ENCODE results near the gene PACS1.
"Not testable (repeated sequence)": the region's sequence is repeated elsewhere in the genome, so short reads cannot be mapped to it uniquely, and the experiment has no call there.

Gene PACS1

DNA sequence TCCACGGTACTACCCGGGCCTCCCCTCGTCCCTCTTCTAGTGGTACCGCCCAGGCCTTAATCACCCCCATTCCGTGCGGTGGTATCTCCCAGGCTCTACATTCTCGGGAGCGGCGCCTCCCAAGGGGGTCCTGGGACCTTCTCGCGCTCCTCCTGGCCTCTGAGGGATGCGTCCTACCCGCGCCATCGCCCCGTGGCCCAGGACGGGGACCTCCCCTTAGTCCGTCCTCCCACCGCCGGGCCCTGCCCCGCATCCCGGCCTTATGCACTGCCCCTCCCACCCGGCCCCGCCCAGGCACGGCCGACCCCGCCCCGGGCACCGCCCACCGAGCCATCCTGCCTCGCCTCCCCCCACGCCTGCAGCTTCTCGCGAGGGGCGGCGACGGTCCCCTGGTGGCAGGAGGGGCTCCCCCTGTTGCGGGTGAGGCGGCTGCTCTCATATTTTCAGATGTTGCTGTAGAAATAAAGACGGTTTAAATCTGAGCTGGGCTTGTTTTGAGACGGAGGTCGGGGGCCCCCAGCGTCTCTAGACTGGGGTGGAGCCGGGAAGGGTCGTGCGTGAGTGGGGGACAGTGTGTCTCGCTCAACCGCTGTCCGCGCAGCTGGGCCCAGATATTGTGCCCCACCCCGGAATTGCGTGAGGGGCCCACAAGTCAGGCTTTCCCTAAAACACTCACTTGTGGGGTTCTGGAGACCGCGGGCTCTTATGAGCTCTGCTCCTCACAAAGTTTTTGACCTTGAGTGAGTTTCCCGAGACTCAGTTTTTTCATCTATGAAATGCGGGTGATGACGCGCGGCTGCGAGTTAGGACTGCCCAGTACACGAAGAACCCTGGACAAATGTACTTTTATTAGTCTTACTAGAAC, 197.5 kb downstream of the PACS1 start:
- Histone ChIP-seq H3K9me3 (no peaks in the 10 kb centered on the region), H3K4me3 (peak overlapping the region; percentile 94), H3K27me3 (ENCODE audit: low read depth) (no peaks in the 10 kb centered on the region), H3K4me1 (peaks cover 8% of the 10 kb centered on the region), H3K36me3 (replicated peaks) (peaks cover 39% of the 10 kb centered on the region)
- in situ Hi-C loops (cut with MboI; ENCODE audit: low sequenced_read_pairs) = no loop called here
- DNase-seq (ENCODE audit: low spot score in 2 of 2) = peak; percentile 70 to 93

DNA sequence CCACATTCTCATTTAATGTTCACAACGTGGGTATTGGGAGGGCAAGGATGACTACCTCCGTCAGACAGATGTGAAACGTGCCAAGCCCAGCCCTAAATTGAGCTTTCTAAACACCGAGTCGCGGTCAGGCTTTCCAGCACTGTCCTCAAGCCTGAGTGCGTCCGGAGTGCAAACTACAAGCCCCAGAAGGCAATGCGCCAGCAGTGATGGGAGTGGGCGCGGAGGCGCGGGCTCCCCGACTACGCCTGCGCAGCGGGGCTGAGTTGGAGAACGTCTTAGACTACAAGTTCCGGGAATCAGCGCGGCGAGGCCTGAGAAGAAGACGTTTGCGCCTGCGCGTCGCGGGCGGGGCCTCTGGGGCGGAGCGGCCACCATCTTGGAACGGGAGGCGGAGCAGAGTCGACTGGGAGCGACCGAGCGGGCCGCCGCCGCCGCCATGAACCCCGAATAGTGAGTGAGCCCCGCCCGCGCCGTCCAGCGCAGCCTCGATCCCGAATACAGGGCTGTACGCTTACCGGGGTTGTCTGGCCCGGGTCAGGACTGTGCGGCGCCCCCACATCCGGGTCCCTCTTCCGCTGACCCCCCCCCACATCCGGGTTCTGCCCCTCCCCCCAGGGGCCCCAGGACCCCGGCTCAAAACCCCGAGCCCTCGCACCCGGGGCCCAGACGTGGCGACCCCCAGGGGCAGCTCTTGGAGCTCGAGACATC, 198.3 kb downstream of the PACS1 start, which contains the start of gene RAB1B:
RAB1B (plus strand) TSS at position 396 of the 708 bp plus-strand sequence; CDS start at position 437, 41 bp downstream.
- Histone ChIP-seq H3K4me1 (peaks cover 8% of the 10 kb centered on the region), H3K4me3 (peak within 1 kb of the TSS; percentile 94), H3K9me3 (no peaks in the 10 kb centered on the region), H3K27me3 (ENCODE audit: low read depth) (no peaks in the 10 kb centered on the region), H3K36me3 (replicated peaks) (peaks cover 41% of the 10 kb centered on the region)
- DNase-seq (ENCODE audit: low spot score in 2 of 2) = peak; percentile 99
- in situ Hi-C loops (cut with MboI; ENCODE audit: low sequenced_read_pairs) = no loop called here

DNA sequence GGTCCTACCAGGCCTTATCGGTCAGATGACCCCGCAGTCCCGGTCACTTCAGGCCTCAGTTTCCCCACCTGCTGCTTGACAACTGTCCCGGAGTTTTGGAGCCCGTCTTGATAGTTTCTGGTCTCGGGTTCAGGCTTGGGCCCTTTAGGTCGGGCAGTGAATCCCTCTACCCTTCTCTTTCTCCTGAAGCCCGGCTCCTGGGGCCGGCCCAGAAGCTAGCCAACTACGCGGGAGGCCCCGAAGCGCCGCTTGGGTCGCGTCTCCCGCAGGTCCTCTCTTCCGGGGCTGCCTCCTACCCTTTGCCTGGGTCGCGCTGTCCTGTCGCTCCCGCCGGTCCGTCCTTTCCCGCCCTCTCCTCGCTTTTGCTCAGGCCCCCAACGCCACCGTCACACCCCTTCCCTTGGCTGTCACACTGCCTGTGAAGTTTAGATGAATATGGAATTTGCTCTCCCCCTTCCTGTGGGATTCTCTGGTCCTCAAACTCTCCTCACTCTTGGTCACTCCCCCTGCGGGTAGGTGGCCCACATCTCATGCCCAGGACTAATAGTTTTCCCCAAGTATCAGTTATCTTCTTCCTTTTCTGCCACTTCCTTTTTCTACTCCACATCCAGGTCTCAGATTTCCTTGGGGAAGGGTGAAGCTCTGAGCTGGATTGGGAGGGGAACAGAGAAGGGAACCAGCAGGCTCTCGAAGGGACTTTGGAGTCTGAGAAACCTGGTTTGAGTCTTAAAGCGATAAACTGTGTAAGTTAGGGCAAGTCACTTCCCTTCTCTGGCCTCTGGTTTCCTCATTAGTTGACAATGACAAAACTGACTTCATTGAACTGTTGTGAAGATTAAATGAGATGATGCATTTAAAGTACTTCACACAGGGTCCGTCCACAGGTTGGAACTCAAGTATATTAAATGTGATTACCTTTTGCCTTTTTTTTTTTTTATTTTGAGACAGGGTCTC, 199.2 kb downstream of the PACS1 start:
- peak; percentile 47 to 50 for DNase-seq (ENCODE audit: low spot score in 2 of 2)
- H3K27me3 ChIP-seq (ENCODE audit: low read depth) = no peaks in the 10 kb centered on the region
- in situ Hi-C loops (cut with MboI; ENCODE audit: low sequenced_read_pairs) = no loop called here
- H3K4me1 ChIP-seq = peaks cover 8% of the 10 kb centered on the region
- no peaks in the 10 kb centered on the region for H3K9me3 ChIP-seq
- H3K4me3 ChIP-seq = peak overlapping the region; percentile 94
- H3K36me3 ChIP-seq (replicated peaks) = peaks cover 45% of the 10 kb centered on the region

DNA sequence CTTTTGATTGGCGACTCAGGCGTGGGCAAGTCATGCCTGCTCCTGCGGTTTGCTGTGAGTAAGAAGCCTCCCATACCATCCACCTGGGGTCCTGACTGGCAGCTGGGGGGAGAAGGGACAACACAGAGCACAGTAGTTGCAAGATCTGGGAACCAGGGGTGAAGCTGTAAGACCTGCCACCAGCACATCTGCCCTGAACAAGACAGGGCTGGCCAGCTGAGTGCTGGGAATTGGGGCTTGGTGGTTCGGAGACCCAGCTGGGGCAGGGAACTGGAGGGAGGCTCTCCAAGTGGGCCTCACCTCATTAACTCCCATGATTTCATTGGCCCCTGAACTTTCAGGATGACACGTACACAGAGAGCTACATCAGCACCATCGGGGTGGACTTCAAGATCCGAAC, 201.7 kb downstream of the PACS1 start:
- Histone ChIP-seq H3K4me3 (no peak overlapping the region), H3K36me3 (replicated peaks) (peaks cover 27% of the 10 kb centered on the region), H3K4me1 (peaks cover 8% of the 10 kb centered on the region), H3K9me3 (no peaks in the 10 kb centered on the region), H3K27me3 (ENCODE audit: low read depth) (no peaks in the 10 kb centered on the region)
- in situ Hi-C loops (cut with MboI; ENCODE audit: low sequenced_read_pairs) = no loop called here
- DNase-seq (ENCODE audit: low spot score in 2 of 2) = no peak

DNA sequence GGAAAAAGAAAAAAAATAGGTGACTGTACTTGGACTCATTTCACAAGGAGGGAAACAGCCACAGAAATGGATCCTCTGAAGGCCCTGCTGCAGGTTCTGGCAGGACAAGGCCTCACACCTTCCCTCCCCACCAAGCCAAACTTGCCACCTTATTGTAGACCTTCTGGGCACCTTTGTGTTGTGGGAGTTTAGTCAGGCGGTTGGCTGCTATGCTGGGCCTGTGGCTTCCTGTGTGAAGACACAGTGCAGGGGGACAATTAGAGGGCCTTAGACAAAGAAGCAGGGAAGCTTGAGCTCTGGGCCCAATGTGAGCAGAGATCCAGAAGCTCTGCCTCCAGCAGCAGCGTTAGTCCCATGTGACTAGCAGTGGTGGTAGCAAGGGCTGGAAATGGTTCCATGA, 202.5 kb downstream of the PACS1 start:
- Histone ChIP-seq H3K4me3 (no peak overlapping the region), H3K27me3 (ENCODE audit: low read depth) (no peaks in the 10 kb centered on the region), H3K9me3 (no peaks in the 10 kb centered on the region), H3K36me3 (replicated peaks) (peaks cover 23% of the 10 kb centered on the region), H3K4me1 (peaks cover 5% of the 10 kb centered on the region)
- DNase-seq (ENCODE audit: low spot score in 2 of 2) = no peak
- in situ Hi-C loops (cut with MboI; ENCODE audit: low sequenced_read_pairs) = no loop called here

- H3K36me3 ChIP-seq (replicated peaks) = peaks cover 23% of the 10 kb centered on the region
Measured at GRCh38 chr11:66274219-66274618, 204.1 kb downstream of the PACS1 start.

DNA sequence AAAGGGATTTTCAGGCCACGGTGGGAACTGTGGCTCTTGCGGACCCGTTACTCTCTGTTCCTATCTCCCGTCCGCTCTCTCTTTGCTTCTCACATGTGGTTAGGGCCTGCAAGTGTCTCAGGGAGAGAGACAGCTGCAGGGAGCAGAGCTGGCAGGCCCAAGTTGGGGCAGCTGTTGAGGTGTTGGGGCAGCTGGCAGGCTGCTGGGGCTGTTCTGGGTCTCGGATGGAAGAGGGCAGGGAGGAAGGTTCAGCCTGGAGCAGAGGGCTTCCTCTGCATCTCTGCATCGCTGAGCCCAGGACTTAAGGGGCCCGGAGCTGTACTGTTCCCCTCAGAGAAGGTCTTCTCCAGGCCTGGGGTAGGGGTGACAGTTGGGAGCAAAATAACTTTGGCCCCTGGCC, 205.3 kb downstream of the PACS1 start:
- Histone ChIP-seq H3K9me3 (no peaks in the 10 kb centered on the region), H3K27me3 (ENCODE audit: low read depth) (no peaks in the 10 kb centered on the region), H3K4me3 (no peak overlapping the region), H3K36me3 (replicated peaks) (peaks cover 23% of the 10 kb centered on the region), H3K4me1 (no peaks in the 10 kb centered on the region; the same call in 1 of the 2 replicates)
- no peak for DNase-seq (ENCODE audit: low spot score in 2 of 2)
- in situ Hi-C loops (cut with MboI; ENCODE audit: low sequenced_read_pairs) = no loop called here

More at GRCh38 chr11:66274219-66274618, 204.1 kb downstream of the PACS1 start:
- H3K4me3 ChIP-seq = no peak overlapping the region
- H3K27me3 ChIP-seq (ENCODE audit: low read depth) = no peaks in the 10 kb centered on the region
- H3K9me3 ChIP-seq = no peaks in the 10 kb centered on the region
- no peak for DNase-seq (ENCODE audit: low spot score in 2 of 2)
- in situ Hi-C loops (cut with MboI; ENCODE audit: low sequenced_read_pairs) = no loop called here
- peaks cover 2% of the 10 kb centered on the region for H3K4me1 ChIP-seq

- H3K9me3 ChIP-seq = no peaks in the 10 kb centered on the region
- no peak overlapping the region for H3K4me3 ChIP-seq
- no peak for DNase-seq (ENCODE audit: low spot score in 2 of 2)
- peaks cover 23% of the 10 kb centered on the region for H3K36me3 ChIP-seq (replicated peaks)
- in situ Hi-C loops (cut with MboI; ENCODE audit: low sequenced_read_pairs) = no loop called here
- no peaks in the 10 kb centered on the region for H3K27me3 ChIP-seq (ENCODE audit: low read depth)
- H3K4me1 ChIP-seq = no peaks in the 10 kb centered on the region; the same call in 1 of the 2 replicates
Measured at GRCh38 chr11:66275984-66276612, 206.0 kb downstream of the PACS1 start.

- H3K27me3 ChIP-seq (ENCODE audit: low read depth); H3K4me1 ChIP-seq; H3K4me3 ChIP-seq; H3K9me3 ChIP-seq; DNase-seq (ENCODE audit: low spot score in 2 of 2); in situ Hi-C loops (cut with MboI; ENCODE audit: low sequenced_read_pairs): not testable (repeated sequence)
- peaks cover 23% of the 10 kb centered on the region for H3K36me3 ChIP-seq (replicated peaks)
Measured at GRCh38 chr11:66276619-66277018, 206.5 kb downstream of the PACS1 start.

- H3K36me3 ChIP-seq (replicated peaks) = peaks cover 20% of the 10 kb centered on the region
- H3K4me3 ChIP-seq; H3K4me1 ChIP-seq; H3K27me3 ChIP-seq (ENCODE audit: low read depth); in situ Hi-C loops (cut with MboI; ENCODE audit: low sequenced_read_pairs); DNase-seq (ENCODE audit: low spot score in 2 of 2); H3K9me3 ChIP-seq: not testable (repeated sequence)
Measured at GRCh38 chr11:66277064-66277463, 207.0 kb downstream of the PACS1 start.

GRCh38 chr11:66277471-66278362, 207.6 kb downstream of the PACS1 start, which contains the start of gene CNIH2:
TSS of gene CNIH2 (plus strand) at chr11:66278175. CDS start at chr11:66278457, 282 bp downstream.
- in situ Hi-C loops (cut with MboI; ENCODE audit: low sequenced_read_pairs) = no loop called here
- H3K27me3 ChIP-seq (ENCODE audit: low read depth) = no peaks in the 10 kb centered on the region
- H3K4me1 ChIP-seq = no peaks in the 10 kb centered on the region; the same call in 1 of the 2 replicates
- DNase-seq (ENCODE audit: low spot score in 2 of 2) = peak; percentile 48 to 70
- peak within 1 kb of the TSS; percentile 28 for H3K4me3 ChIP-seq
- peaks cover 15% of the 10 kb centered on the region for H3K36me3 ChIP-seq (replicated peaks)
- no peaks in the 10 kb centered on the region for H3K9me3 ChIP-seq

Measured in HAP-1 (cell line).